GM13977 (cell line): Measurements from ENCODE around the gene FBXL22.

Experiments
- DNase-seq: peaks from one replicate; pipeline ENCODE4 v3.0.0; 2012; ENCODE audit warnings: low spot score
- CTCF ChIP-seq: IDR thresholded peaks from 2 replicates; pipeline ENCODE4 v1.5.1; 2012; ENCODE audit warnings: mild to moderate bottlenecking, control low read depth; ENCODE audit not compliant: insufficient read depth; ENCODE audit errors: extremely low read depth, missing control alignments
- in situ Hi-C: fragments of 300-500 bp; cut with MboI; formaldehyde crosslinking; loops from one replicate; pipeline ENCODE4 v1.12.0; 2022; ENCODE audit warnings: low sequenced_read_pairs, low pct_unique_long_range_greater_than_20kb, mixed read lengths, inconsistent platforms; ENCODE audit not compliant: unreplicated experiment

The FBXL22 gene

DNA sequence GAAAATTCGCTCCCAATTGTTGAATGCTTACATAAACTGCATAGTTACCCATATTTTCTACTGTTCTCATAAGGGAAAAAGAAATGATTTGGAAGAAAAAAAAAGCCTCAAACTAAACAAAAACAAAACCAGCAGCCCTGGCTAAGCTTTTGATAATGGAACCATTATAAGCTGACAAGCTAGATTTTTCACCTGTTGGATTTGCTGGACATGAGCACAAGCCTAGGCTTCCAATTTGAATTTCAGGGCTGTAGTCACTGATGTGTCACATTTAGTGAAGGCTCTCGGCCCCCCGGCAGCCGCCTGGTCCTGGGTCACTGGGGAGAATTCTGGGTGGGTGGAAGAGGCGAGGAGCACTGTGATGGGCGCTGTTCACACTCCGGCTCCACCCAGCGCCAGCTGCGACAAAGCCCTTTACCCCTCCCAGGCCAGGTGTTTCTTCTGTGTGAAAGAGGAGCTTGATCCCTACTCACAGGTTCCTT is 4.6 kb downstream of the FBXL22 start:
- DNase-seq, result peak; percentile 50
- in situ Hi-C loops, result loop anchor here (25.0 kb wide), 1 partner anchor 461 kb away; no protein-coding TSS in a partner anchor
- TF ChIP-seq CTCF, result no peak

- no peak for TF ChIP-seq CTCF
- in situ Hi-C loops, result loop anchor here (25.0 kb wide), 1 partner anchor 460 kb away; no protein-coding TSS in a partner anchor
- no peak for DNase-seq
These were observed 5.4 kb downstream of the FBXL22 start for GRCh38 chr15:63602595-63602994.

DNA sequence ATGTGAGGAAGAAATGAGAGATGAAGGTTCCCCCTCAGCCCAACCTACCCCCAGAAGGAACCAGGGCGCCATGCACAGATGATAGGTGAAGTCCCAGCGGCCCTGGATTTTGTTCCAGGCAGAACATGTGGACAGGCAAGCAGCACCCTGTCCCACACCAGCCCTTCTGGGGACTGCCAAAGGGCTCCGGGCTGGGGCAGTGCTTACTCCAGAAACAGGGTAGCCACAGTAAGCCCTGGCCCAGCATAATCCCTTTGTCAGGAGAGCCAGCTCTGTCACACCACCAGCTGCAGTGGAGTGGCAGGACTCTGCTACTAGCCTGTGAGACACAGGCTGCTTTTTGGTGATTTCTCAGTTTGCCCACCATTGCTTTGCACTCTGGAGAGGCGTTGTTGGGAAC is 6.3 kb downstream of the FBXL22 start:
- TF ChIP-seq CTCF, result no peak
- DNase-seq, result no peak
- in situ Hi-C loops, result loop anchor here (25.0 kb wide), 1 partner anchor 459 kb away; no protein-coding TSS in a partner anchor

DNA sequence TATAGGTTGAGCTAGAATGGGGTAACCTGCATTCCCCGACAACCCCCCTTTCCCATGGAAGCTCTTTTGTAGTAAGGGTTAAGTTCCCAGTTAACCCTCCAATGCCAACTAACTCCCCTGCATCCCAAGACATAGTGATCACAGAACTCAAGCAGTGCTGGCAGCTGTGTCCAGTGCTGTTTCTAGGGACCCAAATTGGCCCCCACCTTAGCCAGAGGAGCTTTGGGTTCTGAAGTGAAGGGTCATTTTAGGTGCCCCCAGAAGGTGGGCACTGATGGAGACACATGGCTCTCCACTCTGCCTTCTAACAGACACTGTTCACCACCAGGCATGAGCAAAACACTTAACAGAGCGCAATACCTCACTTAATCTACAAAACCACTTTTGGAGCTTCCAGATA is 7.1 kb downstream of the FBXL22 start:
- TF ChIP-seq CTCF, result no peak
- DNase-seq, result no peak
- in situ Hi-C loops, result loop anchor here (25.0 kb wide), 1 partner anchor 458 kb away; no protein-coding TSS in a partner anchor

DNA sequence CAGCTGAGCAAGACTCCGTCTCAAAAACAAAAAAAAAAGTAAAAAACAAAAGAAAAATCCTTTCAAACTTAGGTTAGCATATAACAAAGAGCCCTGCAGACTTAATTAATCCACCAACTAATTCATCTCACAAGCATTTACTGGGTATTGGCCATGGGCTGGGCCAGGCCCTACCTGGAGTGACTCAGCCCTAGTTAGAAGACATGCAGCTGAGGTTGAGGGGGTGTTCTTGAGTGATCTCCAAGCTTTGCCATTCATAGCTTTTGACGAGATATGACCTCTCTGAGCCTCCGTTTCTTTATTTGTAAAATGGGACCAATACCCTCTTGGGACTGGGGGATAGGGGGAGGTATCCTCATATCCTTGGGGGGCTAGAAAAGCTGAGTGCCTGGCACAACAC is 7.8 kb downstream of the FBXL22 start:
- in situ Hi-C loops, result loop anchor here (25.0 kb wide), 1 partner anchor 457 kb away; no protein-coding TSS in a partner anchor
- no peak for TF ChIP-seq CTCF

DNA sequence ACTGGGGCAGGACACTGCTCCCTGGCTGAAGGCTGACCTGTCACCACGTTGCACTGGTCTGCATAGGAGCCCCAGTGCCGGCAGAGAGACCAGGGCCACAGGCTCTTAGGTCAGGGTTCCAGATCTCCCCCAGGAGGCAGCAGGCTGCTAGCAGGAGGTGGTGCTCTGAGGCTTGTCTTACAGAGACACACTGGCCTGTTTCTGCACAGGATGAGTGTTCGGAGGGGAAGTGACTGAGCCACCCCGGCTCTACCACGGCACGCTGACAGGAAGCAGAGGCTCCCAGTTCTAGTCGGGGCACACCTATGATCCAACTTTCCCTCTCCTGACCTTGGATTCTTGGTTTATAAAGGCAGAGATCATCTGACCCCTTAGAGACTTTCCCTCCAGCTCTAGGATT is 8.6 kb downstream of the FBXL22 start:
- TF ChIP-seq CTCF, result no peak
- no peak for DNase-seq
- in situ Hi-C loops, result loop anchor here (25.0 kb wide), 1 partner anchor 456 kb away; no protein-coding TSS in a partner anchor

More for the DNA sequence above, 7.8 kb downstream of the FBXL22 start:
- DNase-seq, result no peak

DNA sequence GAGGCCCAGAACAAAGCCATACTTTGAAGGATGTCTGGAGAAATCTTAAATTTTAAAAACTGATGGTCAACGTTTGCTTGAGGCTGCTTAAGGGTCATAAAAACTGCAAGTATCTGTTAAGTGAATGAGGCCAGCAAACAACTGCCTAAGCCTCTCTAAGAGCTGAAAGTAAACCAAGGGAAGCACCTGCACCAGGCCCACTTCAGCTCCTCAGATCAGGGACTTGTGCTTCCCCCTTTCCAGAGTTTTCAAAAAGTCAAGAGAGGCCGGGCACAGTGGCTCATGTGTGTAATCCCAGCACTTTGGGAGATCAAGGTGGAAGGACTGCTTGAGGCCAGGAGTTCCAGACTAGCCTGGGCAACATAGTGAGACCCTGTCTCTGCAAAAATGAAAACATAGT is 9.1 kb downstream of the FBXL22 start:
- TF ChIP-seq CTCF, result no peak
- in situ Hi-C loops, result loop anchor here (25.0 kb wide), 1 partner anchor 456 kb away; no protein-coding TSS in a partner anchor
- no peak for DNase-seq
